Neutrophil (primary cell): ENCODE results near the gene EXOC4.

Experiments used
- H3K27ac ChIP-seq: fragments of 200-600 bp; sonication (generic); 2 replicates; pipeline ENCODE4 v1.5.1; 2016; ENCODE audit warnings: mild to moderate bottlenecking, moderate library complexity
- H3K27me3 ChIP-seq: fragments of 200-600 bp; sonication (generic); 2 replicates; pipeline ENCODE4 v1.6.0; 2016; ENCODE audit warnings: mild to moderate bottlenecking
- H3K36me3 ChIP-seq: fragments of 200-600 bp; sonication (generic); 2 replicates; pipeline ENCODE4 v1.5.1; 2017
- H3K4me1 ChIP-seq, 2 experiments: fragments of 200-600 bp in 1 of 2; sonication (generic) in 1 of 2; 1 replicate in 1 of 2; 2 replicates in 1 of 2; pipeline versions ENCODE4 v1.5.1 to v1.6.1; 2013 to 2016; ENCODE audit warnings: low read depth in 1 of 2, low read length in 1 of 2, mild to moderate bottlenecking in 1 of 2, moderate library complexity in 1 of 2; ENCODE audit not compliant: control insufficient read depth in 1 of 2, insufficient read depth in 1 of 2
- H3K4me3 ChIP-seq, 2 experiments: fragments of 200-600 bp in 1 of 2; sonication (generic) in 1 of 2; 1 replicate in 1 of 2; 2 replicates in 1 of 2; pipeline ENCODE4 v1.5.1; 2013 to 2016; ENCODE audit warnings: low read depth in 1 of 2, low read length in 1 of 2, mild to moderate bottlenecking in 1 of 2, moderate library complexity in 1 of 2
- H3K9me3 ChIP-seq: fragments of 200-600 bp; sonication (generic); 2 replicates; pipeline ENCODE4 v1.5.1; 2016
- TF ChIP-seq, protein P1 (sequence below): fragments of 200-600 bp; sonication (generic); IDR thresholded peaks from 2 replicates; pipeline ENCODE4 v1.5.1; 2016; ENCODE audit warnings: antibody characterized with exemption

The EXOC4 gene

DNA sequence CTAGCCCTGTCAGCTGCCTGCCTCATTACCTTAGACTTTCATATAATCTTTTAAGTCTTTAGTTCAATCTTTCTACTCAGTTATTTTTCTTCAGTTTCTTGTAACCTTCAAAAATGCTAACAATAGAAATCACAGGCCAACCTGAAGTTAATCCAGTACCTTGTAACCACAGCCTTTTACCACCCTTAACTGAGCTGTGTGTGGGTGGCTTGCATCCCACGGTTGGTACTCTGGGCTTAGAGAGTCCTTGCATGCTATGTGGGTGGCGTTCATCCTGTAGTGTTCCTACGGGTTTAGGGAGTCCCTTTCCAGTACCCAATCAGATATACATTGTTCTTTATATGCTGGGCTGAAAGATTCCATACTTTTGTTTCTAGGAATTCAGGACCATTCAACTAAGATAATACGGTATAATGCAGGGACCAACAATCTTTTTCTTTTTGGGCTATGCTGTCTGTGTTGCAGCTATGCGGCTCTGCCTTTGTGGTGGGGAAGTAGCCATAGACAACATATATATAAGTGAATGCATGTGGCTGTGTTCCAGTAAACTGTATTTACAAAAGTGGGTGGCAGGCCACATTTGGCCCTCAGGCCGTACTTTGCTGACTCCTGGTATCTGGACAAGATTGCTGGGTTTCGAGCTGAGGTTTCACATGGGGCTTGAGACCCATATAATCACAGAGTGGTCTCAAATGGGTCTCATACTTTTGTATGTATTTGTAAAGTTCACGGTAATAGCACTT lies 593.5 kb downstream of the EXOC4 start:
- TF ChIP-seq, protein P1, sequence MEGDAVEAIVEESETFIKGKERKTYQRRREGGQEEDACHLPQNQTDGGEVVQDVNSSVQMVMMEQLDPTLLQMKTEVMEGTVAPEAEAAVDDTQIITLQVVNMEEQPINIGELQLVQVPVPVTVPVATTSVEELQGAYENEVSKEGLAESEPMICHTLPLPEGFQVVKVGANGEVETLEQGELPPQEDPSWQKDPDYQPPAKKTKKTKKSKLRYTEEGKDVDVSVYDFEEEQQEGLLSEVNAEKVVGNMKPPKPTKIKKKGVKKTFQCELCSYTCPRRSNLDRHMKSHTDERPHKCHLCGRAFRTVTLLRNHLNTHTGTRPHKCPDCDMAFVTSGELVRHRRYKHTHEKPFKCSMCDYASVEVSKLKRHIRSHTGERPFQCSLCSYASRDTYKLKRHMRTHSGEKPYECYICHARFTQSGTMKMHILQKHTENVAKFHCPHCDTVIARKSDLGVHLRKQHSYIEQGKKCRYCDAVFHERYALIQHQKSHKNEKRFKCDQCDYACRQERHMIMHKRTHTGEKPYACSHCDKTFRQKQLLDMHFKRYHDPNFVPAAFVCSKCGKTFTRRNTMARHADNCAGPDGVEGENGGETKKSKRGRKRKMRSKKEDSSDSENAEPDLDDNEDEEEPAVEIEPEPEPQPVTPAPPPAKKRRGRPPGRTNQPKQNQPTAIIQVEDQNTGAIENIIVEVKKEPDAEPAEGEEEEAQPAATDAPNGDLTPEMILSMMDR = no peak
- Histone ChIP-seq H3K9me3 (no peaks in the 10 kb centered on the region), H3K36me3 (no peaks in the 10 kb centered on the region), H3K4me1 (no peaks in the 10 kb centered on the region), H3K27ac (no peak overlapping the region), H3K4me3 (no peak overlapping the region), H3K27me3 (no peaks in the 10 kb centered on the region)

GRCh38 chr7:133850497-133851280 lies 597.8 kb downstream of the EXOC4 start:
- Histone ChIP-seq H3K4me3 (no peak overlapping the region), H3K9me3 (no peaks in the 10 kb centered on the region), H3K36me3 (no peaks in the 10 kb centered on the region), H3K4me1 (no peaks in the 10 kb centered on the region), H3K27me3 (no peaks in the 10 kb centered on the region), H3K27ac (no peak overlapping the region)
- TF ChIP-seq, protein P1 = no peak

- H3K36me3 ChIP-seq = no peaks in the 10 kb centered on the region
- H3K9me3 ChIP-seq = no peaks in the 10 kb centered on the region
- H3K27me3 ChIP-seq = no peaks in the 10 kb centered on the region
- no peak overlapping the region for H3K27ac ChIP-seq
- TF ChIP-seq, protein P1 = no peak
- H3K4me3 ChIP-seq = no peak overlapping the region
- H3K4me1 ChIP-seq = no peaks in the 10 kb centered on the region
Measured at GRCh38 chr7:133851411-133851810, 598.5 kb downstream of the EXOC4 start.

- H3K27ac ChIP-seq = no peak overlapping the region
Measured at GRCh38 chr7:133853706-133854276, 600.9 kb downstream of the EXOC4 start.

DNA sequence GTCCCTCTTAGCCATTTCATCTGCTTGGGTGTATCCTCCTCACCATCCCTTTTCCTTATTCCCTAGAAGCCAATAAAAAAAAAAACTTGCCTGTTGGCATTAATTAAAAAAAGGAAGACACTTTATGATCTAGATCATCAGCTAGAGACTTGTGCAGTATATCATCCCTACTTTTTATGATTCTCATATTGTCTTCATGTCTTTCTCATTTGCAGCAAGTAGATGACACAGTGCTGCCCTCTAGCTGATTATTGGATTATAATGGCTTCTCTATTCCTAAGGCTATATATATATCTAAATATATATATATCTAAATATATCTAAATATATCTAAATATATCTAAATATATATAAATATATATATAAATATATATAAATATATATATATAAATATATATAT lies 601.9 kb downstream of the EXOC4 start:
- no peaks in the 10 kb centered on the region for H3K27me3 ChIP-seq
- TF ChIP-seq, protein P1 = no peak
- no peak overlapping the region for H3K4me3 ChIP-seq
- no peaks in the 10 kb centered on the region for H3K9me3 ChIP-seq
- no peaks in the 10 kb centered on the region for H3K4me1 ChIP-seq
- H3K36me3 ChIP-seq = no peaks in the 10 kb centered on the region
- H3K27ac ChIP-seq = no peak overlapping the region

More at GRCh38 chr7:133853706-133854276, 600.9 kb downstream of the EXOC4 start:
- Histone ChIP-seq H3K36me3 (no peaks in the 10 kb centered on the region), H3K27me3 (no peaks in the 10 kb centered on the region), H3K4me1 (no peaks in the 10 kb centered on the region), H3K9me3 (no peaks in the 10 kb centered on the region), H3K4me3 (no peak overlapping the region)
- TF ChIP-seq, protein P1 = no peak
